ENCODE data around the gene CNTN1. TPM values are rescaled to one million over a fixed set of nuclear protein-coding genes. Genes with fewer than 3 reads are reported as not detected.

CNTN1 gene
- total and polyA plus RNA-seq, 2 of the 8 experiments (the other 6 are each of a cell fraction or from before 2014, with no cell fraction given): 7.2 to 21.8 TPM

DNA sequence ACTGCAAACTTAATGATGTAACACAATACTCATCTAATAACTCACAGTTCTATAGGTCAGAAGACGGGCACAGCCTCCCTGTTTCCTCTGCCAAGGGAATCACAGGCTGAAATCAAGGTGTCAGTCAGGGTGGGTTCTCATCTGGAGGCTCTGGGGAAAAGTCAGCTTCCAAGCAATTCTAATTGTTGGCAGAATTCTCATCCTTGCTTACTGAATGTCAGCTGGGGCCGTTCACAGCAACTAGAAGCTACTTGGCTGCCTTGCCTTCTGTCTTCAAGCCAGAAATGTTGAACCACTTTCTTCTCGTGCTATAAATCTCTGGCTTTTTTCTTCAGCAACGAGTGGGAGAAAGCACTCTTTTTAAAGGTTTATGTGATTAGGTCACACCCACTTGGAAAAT is 415.8 kb downstream of the CNTN1 start:
- H2AFZ ChIP-seq (ENCODE audit: low read length): no peak overlapping the region
- H4K91ac ChIP-seq (replicated peaks; ENCODE audit: insufficient read length, low read length): no peak overlapping the region
- no peak overlapping the region for H2BK20ac ChIP-seq (ENCODE audit: low read length)
- H2BK12ac ChIP-seq (ENCODE audit: low read depth, low read length): no peak overlapping the region
- POLR2A ChIA-PET (ENCODE audit: partially characterized antibody): no interaction called here
- DNase-seq (ENCODE audit: low read depth in 1 of 2, low spot score in 2 of 2) (no peak), FAIRE-seq (no peak)
- no peak overlapping the region for H3K4me3 ChIP-seq (ENCODE audit: extremely low read depth in 1 of 4, insufficient read depth in 2 of 4, low read depth in 3 of 4, low read length in 4 of 4)
- no peaks in the 10 kb centered on the region for H3K79me1 ChIP-seq (ENCODE audit: low read depth, low read length)
- no peak overlapping the region for H2BK15ac ChIP-seq (ENCODE audit: low read length)
- no peak overlapping the region for H3K56ac ChIP-seq (replicated peaks; ENCODE audit: insufficient read length, low read depth, low read length)
- H3K27ac ChIP-seq (ENCODE audit: low read depth, low read length): no peak overlapping the region
- no peaks in the 10 kb centered on the region for H3K23me2 ChIP-seq (ENCODE audit: low read depth, low read length)
- TF ChIP-seq KDM1A (IDR thresholded peaks at IDR 0.05; ENCODE audit: borderline replicate concordance, low read length): no peak
- TF ChIP-seq POLR2A (IDR thresholded peaks at IDR 0.05; ENCODE audit: control extremely low read depth in 1 of 2, low read depth in 2 of 2, low read length in 2 of 2): no peak
- TF ChIP-seq SP4 (IDR thresholded peaks at IDR 0.05; ENCODE audit: low read length): no peak
- no peak for TF ChIP-seq ASH2L (IDR thresholded peaks at IDR 0.05; ENCODE audit: low read length)
- TF ChIP-seq CHD2 (IDR thresholded peaks at IDR 0.05; ENCODE audit: low read length): no peak
- TF ChIP-seq POLR2AphosphoS5 (IDR thresholded peaks at IDR 0.05; ENCODE audit: low read depth, low read length): no peak
- no peak for TF ChIP-seq EP300 (IDR thresholded peaks at IDR 0.05; ENCODE audit: borderline replicate concordance in 1 of 2, low read depth in 2 of 2, low read length in 2 of 2)
- TF ChIP-seq, protein P1, sequence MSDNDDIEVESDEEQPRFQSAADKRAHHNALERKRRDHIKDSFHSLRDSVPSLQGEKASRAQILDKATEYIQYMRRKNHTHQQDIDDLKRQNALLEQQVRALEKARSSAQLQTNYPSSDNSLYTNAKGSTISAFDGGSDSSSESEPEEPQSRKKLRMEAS (IDR thresholded peaks at IDR 0.05): no peak
- no peak for TF ChIP-seq NRF1 (IDR thresholded peaks at IDR 0.05; ENCODE audit: low read depth, low read length)
- WGBS, 2 experiments (ENCODE audit: extremely low coverage in 1 of 2, insufficient coverage in 1 of 2, insufficient read length in 1 of 2, insufficient replicate concordance in 2 of 2, low coverage in 1 of 2, low lambda C conversion rate in 2 of 2, missing lambda C conversion rate in 1 of 2): 91% methylated on average over 4 of the region's 4 CpGs; no CpG with 5 or more reads in 1 of the 2 experiments
- no peaks in the 10 kb centered on the region for H3K27me3 ChIP-seq (replicated peaks in 1 of 4; ENCODE audit: control insufficient read depth in 3 of 4, extremely low read depth in 1 of 4, insufficient read depth in 3 of 4, low read length in 3 of 4)
- no peak overlapping the region for H3K4ac ChIP-seq (replicated peaks; ENCODE audit: insufficient read length, low read depth, low read length)
- H4K8ac ChIP-seq (ENCODE audit: extremely low read depth, insufficient read depth, low read length): no peak overlapping the region
- no peak overlapping the region for H3K14ac ChIP-seq (ENCODE audit: insufficient read length)
- no peak overlapping the region for H2BK5ac ChIP-seq (ENCODE audit: low read depth, low read length)
- H3K36me3 ChIP-seq (ENCODE audit: control insufficient read depth in 2 of 4, insufficient read depth in 4 of 4, low read length in 3 of 4): no peaks in the 10 kb centered on the region
- no peak overlapping the region for H3K9ac ChIP-seq (replicated peaks in 1 of 4; ENCODE audit: extremely low read depth in 1 of 4, low read depth in 3 of 4, low read length in 3 of 4)
- no peaks in the 10 kb centered on the region for H4K20me1 ChIP-seq (replicated peaks in 1 of 2; ENCODE audit: control insufficient read depth in 1 of 2, insufficient read depth in 2 of 2, low read length in 2 of 2)
- no peaks in the 10 kb centered on the region for H3K9me3 ChIP-seq (ENCODE audit: insufficient read depth in 2 of 2, low read depth in 1 of 2, low read length in 1 of 2)
- CTCF ChIA-PET (ENCODE audit: partially characterized antibody): no interaction called here
- H4K5ac ChIP-seq (ENCODE audit: insufficient read length, low read depth, low read length): no peak overlapping the region
- no peak overlapping the region for H2AK5ac ChIP-seq (ENCODE audit: low read depth, low read length)
- H3K4me1 ChIP-seq (replicated peaks in 1 of 4; ENCODE audit: control insufficient read depth in 3 of 4, insufficient read depth in 4 of 4, low read length in 3 of 4): no peaks in the 10 kb centered on the region
- no peak overlapping the region for H2BK120ac ChIP-seq (replicated peaks; ENCODE audit: low read depth, low read length)
- no peak overlapping the region for H3K23ac ChIP-seq (ENCODE audit: insufficient read length)
- H3K79me2 ChIP-seq (ENCODE audit: control insufficient read depth in 1 of 2, insufficient read depth in 2 of 2, low read length in 2 of 2): no peaks in the 10 kb centered on the region
- no peak overlapping the region for H3K4me2 ChIP-seq (ENCODE audit: insufficient read depth in 1 of 2, low read depth in 2 of 2, low read length in 2 of 2)
- no peak overlapping the region for H3K18ac ChIP-seq (ENCODE audit: extremely low read depth, low read length)

Measured in H1 (cell line).